Esophagus muscularis mucosa (tissue), 4 donors: ENCODE measurements around the gene TCAP. TPM values are rescaled to one million over a fixed set of nuclear protein-coding genes. Genes with fewer than 3 reads are reported as not detected.

Source experiments
- DNase-seq: peaks from one replicate; pipeline ENCODE4 v3.0.0-alpha.2; 2017; ENCODE audit errors: extremely low spot score
- H3K27ac ChIP-seq, 4 donors: fragments of 200-600 bp; sonication (generic); replicated peaks in 1 of 4; 1 replicate in 3 of 4; 2 replicates in 1 of 4; pipeline ENCODE4 v1.5.1; 2016 to 2019; ENCODE audit warnings: mild to moderate bottlenecking in 1 of 4
- H3K27me3 ChIP-seq, 4 donors: fragments of 200-600 bp; sonication (generic); one replicate each; pipeline versions ENCODE4 v1.5.1 to v1.6.0; 2016 to 2019
- H3K36me3 ChIP-seq, 4 donors: fragments of 200-600 bp; sonication (generic); one replicate each; pipeline ENCODE4 v1.5.1; 2016 to 2019
- H3K4me1 ChIP-seq, 4 donors: fragments of 200-600 bp; sonication (generic); one replicate each; pipeline ENCODE4 v1.5.1; 2016 to 2019
- H3K4me3 ChIP-seq, 4 donors: fragments of 200-600 bp; sonication (generic); 1 replicate in 2 of 4; 2 replicates in 2 of 4; pipeline ENCODE4 v1.5.1; 2016 to 2019; ENCODE audit warnings: mild to moderate bottlenecking in 4 of 4, moderate library complexity in 1 of 4
- H3K9me3 ChIP-seq, 4 donors: fragments of 200-600 bp; sonication (generic); 1 replicate in 3 of 4; 2 replicates in 1 of 4; pipeline ENCODE4 v1.5.1; 2016 to 2019
- CTCF ChIP-seq, 3 experiments: fragments of 200-600 bp in 2 of 3; fragments of 450-650 bp in 1 of 3; sonication (generic) in 2 of 3; IDR thresholded peaks; one replicate each; pipeline ENCODE4 v1.5.1; 2017 to 2019; ENCODE audit warnings: antibody characterized with exemption in 3 of 3, mild to moderate bottlenecking in 2 of 3, moderate library complexity in 1 of 3
- EP300 ChIP-seq: sonication (generic); formaldehyde crosslinking; IDR thresholded peaks from one replicate; pipeline ENCODE4 v1.6.1; 2017; ENCODE audit warnings: antibody characterized with exemption
- POLR2A ChIP-seq: fragments of 450-650 bp; IDR thresholded peaks from one replicate; pipeline ENCODE4 v1.6.1; 2017; ENCODE audit warnings: antibody characterized with exemption, moderate library complexity, mild to moderate bottlenecking, low read depth
- POLR2AphosphoS5 ChIP-seq, 2 donors: sonication (generic); formaldehyde crosslinking; IDR thresholded peaks; one replicate each; pipeline ENCODE4 v1.6.1; 2017; ENCODE audit warnings: antibody characterized with exemption in 2 of 2
- WGBS: methylation state at CpG from one replicate; pipeline ENCODE4 v1.1.5; 2018; 5-methylcytosine and 5-hydroxymethylcytosine counted together
- intact Hi-C: fragments of 100-400 bp; cut with DNase I; formaldehyde crosslinking; loops from one replicate; pipeline ENCODE4 v1.15.1; 2023
- total RNA-seq, 4 donors: library from RNA; depleted of rRNA; stranded (reverse); fragments of >200 nt; gene quantifications; one replicate each; pipeline versions ENCODE4 v1.1.0 to v1.2.1, GENCODE V29; 2016

Gene TCAP
- total RNA-seq, 4 donors from 2014 or later: 0.99 to 2.1 (median 1.3) TPM

GRCh38 chr17:39677072-39677471 is 11.9 kb downstream of the TCAP start:
- Histone ChIP-seq H3K9me3 (no peaks in the 10 kb centered on the region), H3K27me3 (peaks cover 0 to 3% (median 0%) of the 10 kb centered on the region in 4 donors), H3K36me3 (peaks cover 0 to 34% (median 7%) of the 10 kb centered on the region in 4 donors), H3K27ac (peak overlapping the region; percentile 33 to 67 (median 59)), H3K4me3 (no peak overlapping the region), H3K4me1 (peaks cover 32 to 51% (median 40%) of the 10 kb centered on the region in 4 donors)
- no peak for DNase-seq
- intact Hi-C loops: no loop called here
- 56% methylated on average over 5 of the region's 8 CpGs for WGBS
- TF ChIP-seq POLR2A (no peak), POLR2AphosphoS5 (IDR thresholded peaks at IDR 0.05) (no peak), EP300 (no peak), CTCF (IDR thresholded peaks at IDR 0.05) (no peak)

- H3K9me3 ChIP-seq: no peaks in the 10 kb centered on the region
- no peak for DNase-seq
- peak overlapping the region; percentile 33 to 67 (median 59) for H3K27ac ChIP-seq
- no peaks in the 10 kb centered on the region for H3K27me3 ChIP-seq
- peaks cover 32 to 50% (median 38%) of the 10 kb centered on the region in 4 donors for H3K4me1 ChIP-seq
- intact Hi-C loops: no loop called here
- H3K4me3 ChIP-seq: peak overlapping the region in 1 of 4 donors; percentile 8
- peaks cover 0 to 38% (median 9%) of the 10 kb centered on the region in 4 donors for H3K36me3 ChIP-seq
- no peak for TF ChIP-seq POLR2A
- no peak for TF ChIP-seq CTCF (IDR thresholded peaks at IDR 0.05)
- TF ChIP-seq POLR2AphosphoS5 (IDR thresholded peaks at IDR 0.05): no peak
- TF ChIP-seq EP300: no peak
- 36% methylated on average over 13 of the region's 13 CpGs for WGBS
Measured at GRCh38 chr17:39677542-39678339, 12.6 kb downstream of the TCAP start.

GRCh38 chr17:39678340-39679116 is 13.4 kb downstream of the TCAP start:
- H3K9me3 ChIP-seq: no peaks in the 10 kb centered on the region
- WGBS: 85% methylated on average over 11 of the region's 13 CpGs
- TF ChIP-seq EP300: no peak
- TF ChIP-seq POLR2A: no peak
- TF ChIP-seq POLR2AphosphoS5 (IDR thresholded peaks at IDR 0.05): no peak
- no peak for TF ChIP-seq CTCF (IDR thresholded peaks at IDR 0.05)
- H3K27me3 ChIP-seq: no peaks in the 10 kb centered on the region
- no peak overlapping the region for H3K4me3 ChIP-seq
- H3K4me1 ChIP-seq: peaks cover 32 to 50% (median 38%) of the 10 kb centered on the region in 4 donors
- H3K36me3 ChIP-seq: peaks cover 0 to 46% (median 17%) of the 10 kb centered on the region in 4 donors
- intact Hi-C loops: no loop called here
- DNase-seq: no peak
- peak overlapping the region; percentile 33 to 67 (median 59) for H3K27ac ChIP-seq

GRCh38 chr17:39679521-39680192 is 14.5 kb downstream of the TCAP start:
- Histone ChIP-seq H3K27me3 (no peaks in the 10 kb centered on the region), H3K4me3 (no peak overlapping the region), H3K4me1 (peaks cover 32 to 46% (median 37%) of the 10 kb centered on the region in 4 donors), H3K36me3 (peaks cover 0 to 56% (median 27%) of the 10 kb centered on the region in 4 donors), H3K9me3 (no peaks in the 10 kb centered on the region), H3K27ac (no peak overlapping the region)
- no peak for DNase-seq
- TF ChIP-seq POLR2AphosphoS5 (IDR thresholded peaks at IDR 0.05) (no peak), CTCF (IDR thresholded peaks at IDR 0.05) (no peak), EP300 (no peak), POLR2A (no peak)
- 83% methylated on average over 10 of the region's 12 CpGs for WGBS
- intact Hi-C loops: no loop called here
